Measurements from ENCODE around the gene CDH13. TPM values are rescaled to one million over a fixed set of nuclear protein-coding genes. Genes with fewer than 3 reads are reported as not detected.

The CDH13 gene
- total RNA-seq, 4 donors from 2014 or later, result 3.4 to 14.8 (median 6.5) TPM

- TF ChIP-seq POLR2A (IDR thresholded peaks at IDR 0.05), result no peak
- TF ChIP-seq, protein P1, sequence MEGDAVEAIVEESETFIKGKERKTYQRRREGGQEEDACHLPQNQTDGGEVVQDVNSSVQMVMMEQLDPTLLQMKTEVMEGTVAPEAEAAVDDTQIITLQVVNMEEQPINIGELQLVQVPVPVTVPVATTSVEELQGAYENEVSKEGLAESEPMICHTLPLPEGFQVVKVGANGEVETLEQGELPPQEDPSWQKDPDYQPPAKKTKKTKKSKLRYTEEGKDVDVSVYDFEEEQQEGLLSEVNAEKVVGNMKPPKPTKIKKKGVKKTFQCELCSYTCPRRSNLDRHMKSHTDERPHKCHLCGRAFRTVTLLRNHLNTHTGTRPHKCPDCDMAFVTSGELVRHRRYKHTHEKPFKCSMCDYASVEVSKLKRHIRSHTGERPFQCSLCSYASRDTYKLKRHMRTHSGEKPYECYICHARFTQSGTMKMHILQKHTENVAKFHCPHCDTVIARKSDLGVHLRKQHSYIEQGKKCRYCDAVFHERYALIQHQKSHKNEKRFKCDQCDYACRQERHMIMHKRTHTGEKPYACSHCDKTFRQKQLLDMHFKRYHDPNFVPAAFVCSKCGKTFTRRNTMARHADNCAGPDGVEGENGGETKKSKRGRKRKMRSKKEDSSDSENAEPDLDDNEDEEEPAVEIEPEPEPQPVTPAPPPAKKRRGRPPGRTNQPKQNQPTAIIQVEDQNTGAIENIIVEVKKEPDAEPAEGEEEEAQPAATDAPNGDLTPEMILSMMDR (IDR thresholded peaks at IDR 0.05), result no peak
- Histone ChIP-seq H3K9me3 (no peaks in the 10 kb centered on the region), H3K4me3 (replicated peaks in 1 of 3) (no peak overlapping the region), H3K27ac (no peak overlapping the region), H3K4me1 (no peaks in the 10 kb centered on the region), H3K36me3 (no peaks in the 10 kb centered on the region), H3K27me3 (no peaks in the 10 kb centered on the region)
- intact Hi-C loops (cut with DNase I), result loop anchor here (10.0 kb wide), 1 partner anchor 56 kb away; no protein-coding TSS in a partner anchor
- 53 to 58% methylated on average over 6 of the region's 6 CpGs for WGBS, 2 donors
- DNase-seq, result no peak
Measured at GRCh38 chr16:83238949-83239691, 612.4 kb downstream of the CDH13 start.

- Histone ChIP-seq H3K4me3 (replicated peaks in 1 of 3) (no peak overlapping the region), H3K9me3 (no peaks in the 10 kb centered on the region), H3K27ac (no peak overlapping the region), H3K4me1 (no peaks in the 10 kb centered on the region), H3K27me3 (no peaks in the 10 kb centered on the region), H3K36me3 (no peaks in the 10 kb centered on the region)
- TF ChIP-seq, protein P1 (IDR thresholded peaks at IDR 0.05), result no peak
- TF ChIP-seq POLR2A (IDR thresholded peaks at IDR 0.05), result no peak
- intact Hi-C loops (cut with DNase I), result no loop called here
- DNase-seq, result no peak
- 56 to 72% methylated on average over 2 of the region's 2 CpGs for WGBS, 2 donors
Measured at GRCh38 chr16:83244057-83244456, 617.3 kb downstream of the CDH13 start.

GRCh38 chr16:83245061-83245460, 618.3 kb downstream of the CDH13 start:
- H3K4me1 ChIP-seq, result no peaks in the 10 kb centered on the region
- H3K4me3 ChIP-seq (replicated peaks in 1 of 3), result no peak overlapping the region
- DNase-seq, result no peak
- 68 to 74% methylated on average over 1 of the region's 1 CpG for WGBS, 2 donors
- H3K27ac ChIP-seq, result no peak overlapping the region
- no peaks in the 10 kb centered on the region for H3K36me3 ChIP-seq
- intact Hi-C loops (cut with DNase I), result no loop called here
- TF ChIP-seq POLR2A (IDR thresholded peaks at IDR 0.05), result no peak
- TF ChIP-seq, protein P1 (IDR thresholded peaks at IDR 0.05), result no peak
- no peaks in the 10 kb centered on the region for H3K27me3 ChIP-seq
- no peaks in the 10 kb centered on the region for H3K9me3 ChIP-seq

GRCh38 chr16:83247767-83248372, 621.1 kb downstream of the CDH13 start:
- intact Hi-C loops (cut with DNase I), result no loop called here
- no peak overlapping the region for H3K4me3 ChIP-seq (replicated peaks in 1 of 3)
- H3K4me1 ChIP-seq, result no peaks in the 10 kb centered on the region
- no peaks in the 10 kb centered on the region for H3K36me3 ChIP-seq
- no peak for DNase-seq
- H3K27me3 ChIP-seq, result no peaks in the 10 kb centered on the region
- H3K9me3 ChIP-seq, result no peaks in the 10 kb centered on the region
- WGBS, 2 donors, result 66 to 81% methylated on average over 9 of the region's 9 CpGs
- no peak for TF ChIP-seq POLR2A (IDR thresholded peaks at IDR 0.05)
- TF ChIP-seq, protein P1 (IDR thresholded peaks at IDR 0.05), result no peak
- H3K27ac ChIP-seq, result no peak overlapping the region

All from thyroid gland (tissue), 4 donors.